COLO668 (cell line): ENCODE measurements around the gene PTPRD.

Experiments used
- DNase-seq: peaks from one replicate; lab custom pipeline; 2025; ENCODE audit not compliant: unreplicated experiment; lab: John Stamatoyannopoulos, UW

PTPRD gene

DNA sequence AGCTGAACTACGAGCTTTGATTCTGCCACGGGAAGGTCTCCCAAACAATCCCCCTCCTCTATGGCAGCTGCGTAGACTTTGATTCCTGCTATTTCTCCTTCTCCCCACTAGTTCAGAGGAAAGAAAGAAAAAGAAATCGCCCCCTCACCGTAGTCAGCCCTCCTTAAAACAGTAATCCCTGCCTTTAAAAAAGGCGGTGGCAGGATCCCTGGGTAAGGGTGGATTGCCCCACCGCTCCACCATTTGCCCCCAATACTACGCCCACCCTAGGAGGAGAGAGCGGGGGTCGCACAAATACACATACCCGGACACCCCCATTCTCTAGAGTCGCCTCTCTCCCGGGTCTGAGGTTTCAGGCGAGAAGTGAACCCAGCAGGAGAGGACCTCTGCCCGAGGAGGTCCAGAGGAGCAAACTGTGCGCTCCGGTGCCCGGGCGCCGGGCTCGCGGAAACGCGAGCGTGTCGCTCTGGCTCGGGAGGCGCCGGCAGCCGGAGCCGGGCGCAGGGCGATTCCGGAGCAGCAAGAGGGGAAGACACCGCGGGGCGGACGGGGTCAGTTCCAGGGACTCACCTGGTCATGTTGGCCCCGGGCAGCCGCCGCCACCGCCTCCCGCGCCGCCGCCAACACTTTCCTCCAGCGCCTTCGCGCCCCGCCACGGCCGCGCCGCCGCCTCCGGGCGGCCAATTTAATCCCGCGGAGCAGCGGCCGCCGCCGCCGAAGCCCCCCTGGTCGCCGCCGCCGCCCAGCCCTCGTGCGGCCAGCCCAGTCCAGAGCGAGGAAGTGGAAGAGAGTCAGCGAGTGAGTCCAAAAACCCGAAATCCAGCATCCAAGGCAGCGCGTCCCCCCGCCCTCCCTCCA is 1755.5 kb downstream of the PTPRD start:
- peak; percentile 73 for DNase-seq

GRCh38 chr9:8856396-8857067 is 1756.3 kb downstream of the PTPRD start:
- DNase-seq, result no peak

DNA sequence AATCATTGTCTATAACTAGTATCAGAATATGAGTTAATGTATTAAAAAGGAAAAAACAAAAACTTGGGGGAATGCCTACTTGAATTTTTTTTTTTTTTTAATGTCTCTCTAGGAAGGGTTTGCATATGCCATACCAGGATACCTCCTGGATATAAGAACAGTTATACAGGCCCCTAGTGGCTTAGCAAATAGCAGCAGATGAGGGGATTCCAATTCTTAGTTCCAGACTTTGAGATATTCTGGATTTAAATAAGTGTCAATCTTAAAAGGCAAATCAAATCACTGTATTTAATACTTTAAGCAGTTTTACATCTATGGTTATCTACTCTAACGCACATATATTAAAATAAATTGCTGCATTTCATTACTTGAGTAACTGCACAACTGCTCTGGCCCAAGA is 1757.8 kb downstream of the PTPRD start:
- no peak for DNase-seq

GRCh38 chr9:8852301-8852864 is 1760.4 kb downstream of the PTPRD start:
- no peak for DNase-seq

- DNase-seq, result no peak
Observed at GRCh38 chr9:8850914-8851313, 1761.9 kb downstream of the PTPRD start.

DNA sequence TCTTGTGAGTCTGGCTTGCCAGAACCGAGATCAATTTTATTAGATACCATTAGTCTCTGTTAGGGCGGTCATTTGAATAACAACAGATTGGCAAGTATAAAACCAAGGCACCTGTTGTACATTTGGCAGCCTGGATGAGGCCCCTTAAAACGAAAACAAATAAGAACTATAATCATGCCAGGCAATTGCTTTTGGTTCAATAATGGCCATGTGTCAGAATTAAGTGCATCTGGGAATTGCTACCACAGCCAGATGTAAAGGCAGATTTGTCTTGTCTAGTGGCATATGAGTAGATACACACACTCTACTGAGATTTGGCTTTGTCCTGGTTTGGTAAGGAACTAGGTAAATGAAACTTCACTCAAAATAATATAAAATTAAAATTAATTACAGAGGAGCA is 1767.0 kb downstream of the PTPRD start:
- no peak for DNase-seq

GRCh38 chr9:8845376-8845775 is 1767.4 kb downstream of the PTPRD start:
- no peak for DNase-seq

- DNase-seq, result no peak
Observed at GRCh38 chr9:8844549-8844948, 1768.3 kb downstream of the PTPRD start.

GRCh38 chr9:8842402-8843193 is 1770.2 kb downstream of the PTPRD start:
- no peak for DNase-seq

DNA sequence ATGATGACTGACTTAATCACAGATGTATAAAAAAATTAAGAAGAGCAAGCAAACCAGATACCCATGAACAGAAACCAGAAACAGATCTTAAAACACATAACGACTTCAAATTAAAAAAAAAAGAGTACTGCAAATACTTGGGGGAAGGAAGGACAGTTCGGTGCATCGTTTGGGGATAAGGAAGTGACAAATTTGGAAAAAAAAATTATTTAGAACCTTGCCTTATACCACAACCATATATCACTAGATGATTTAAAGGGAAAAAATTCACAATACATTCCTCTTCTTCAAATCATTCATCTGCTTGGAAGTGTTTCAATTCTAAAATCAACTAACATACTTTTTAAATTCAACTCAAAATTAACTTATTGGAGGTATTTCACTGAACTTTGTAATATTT is 1774.7 kb downstream of the PTPRD start:
- no peak for DNase-seq

DNA sequence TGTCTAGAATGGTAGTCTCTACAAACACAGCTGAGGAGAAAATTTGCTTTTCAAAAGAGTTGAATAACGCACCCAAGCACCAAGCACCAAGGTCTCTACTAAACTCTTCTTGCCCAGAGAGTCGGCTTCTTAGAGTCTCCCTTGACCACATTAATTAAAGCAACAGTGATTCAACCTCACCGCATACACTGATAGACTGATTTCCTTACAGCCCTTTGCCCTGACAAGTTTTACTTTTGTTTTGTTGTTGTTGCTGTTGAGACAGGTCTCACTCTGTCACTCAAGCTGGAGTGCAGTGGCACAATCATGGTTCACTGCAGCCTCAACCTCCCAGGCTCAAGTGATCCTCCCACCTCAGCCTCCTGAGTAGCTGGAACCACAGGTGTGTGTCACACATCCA is 1777.5 kb downstream of the PTPRD start:
- DNase-seq, result no peak

DNA sequence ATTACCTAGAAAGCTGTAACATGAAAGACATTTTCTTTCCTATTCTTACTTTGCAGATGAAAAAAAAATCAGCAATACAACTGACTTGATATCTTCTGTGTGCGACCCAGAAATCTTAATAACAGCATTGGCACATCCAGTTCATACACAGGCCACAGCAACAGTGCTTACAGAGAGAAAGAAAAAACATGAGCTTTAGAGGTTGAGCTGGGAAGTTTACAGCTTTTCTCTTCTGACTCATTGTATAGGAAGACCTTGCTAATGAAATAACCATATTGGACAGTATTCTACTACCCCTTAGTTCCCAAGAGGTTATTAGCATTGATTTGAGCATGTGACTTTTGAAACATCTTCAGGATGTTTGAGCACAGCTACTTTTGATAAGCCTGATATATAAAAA is 1779.8 kb downstream of the PTPRD start:
- DNase-seq, result no peak

- DNase-seq, result no peak
Observed at GRCh38 chr9:8832386-8832785, 1780.4 kb downstream of the PTPRD start.

DNA sequence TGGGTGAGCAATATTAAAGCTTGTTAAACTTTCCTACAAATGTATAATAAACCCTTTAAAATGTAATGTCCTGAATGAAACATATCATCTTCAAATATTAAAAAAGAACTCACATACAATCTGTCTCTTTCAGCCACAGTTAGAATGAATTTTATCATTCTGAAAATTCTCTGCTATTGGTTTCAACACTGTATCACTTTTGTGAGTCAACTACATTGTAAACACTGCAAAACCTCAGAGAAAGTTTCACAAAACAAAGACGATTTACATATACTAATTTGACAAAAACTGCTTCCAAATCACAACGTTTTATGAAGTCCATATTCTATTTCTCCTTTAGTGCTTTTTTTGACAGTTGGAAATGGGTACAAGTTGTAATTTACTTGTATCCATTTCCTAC is 1781.2 kb downstream of the PTPRD start:
- no peak for DNase-seq

GRCh38 chr9:8826281-8826680 is 1786.5 kb downstream of the PTPRD start:
- DNase-seq, result no peak

- DNase-seq, result no peak
Observed at GRCh38 chr9:8825585-8826147, 1787.1 kb downstream of the PTPRD start.

GRCh38 chr9:8823131-8823895 is 1789.5 kb downstream of the PTPRD start:
- DNase-seq, result no peak

GRCh38 chr9:8822667-8823025 is 1790.2 kb downstream of the PTPRD start:
- no peak for DNase-seq

- no peak for DNase-seq
Observed at GRCh38 chr9:8821910-8822666, 1790.7 kb downstream of the PTPRD start.

- DNase-seq, result no peak
Observed at GRCh38 chr9:8817335-8817734, 1795.5 kb downstream of the PTPRD start.
